Limb (tissue), 2 donors: ENCODE results near the gene GDF7.

Experiments
- DNase-seq, 2 donors: peaks; one replicate each; pipeline ENCODE4 v3.0.0-alpha.2; 2016; ENCODE audit errors: extremely low spot score in 2 of 2

GDF7 gene

DNA sequence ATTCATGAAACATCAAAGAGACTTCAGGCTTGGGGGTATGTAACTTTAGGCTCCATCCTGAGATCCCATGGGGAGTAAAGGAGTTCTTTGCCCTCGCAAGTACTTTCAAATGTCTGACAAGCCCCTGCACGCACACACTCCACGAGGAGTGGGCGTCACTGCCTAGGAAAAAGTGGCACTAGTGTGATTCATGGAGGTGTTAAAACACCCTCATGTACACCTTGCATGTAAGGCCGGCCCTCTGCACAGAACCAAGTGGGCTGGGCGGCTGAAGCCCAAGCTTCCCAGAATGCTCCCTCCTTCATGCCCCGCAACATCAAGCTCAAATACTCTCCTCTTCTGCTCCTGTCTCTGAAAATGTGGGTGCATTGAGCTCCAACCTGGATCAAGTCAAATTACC lies 23.9 kb upstream of the GDF7 start:
- no peak for DNase-seq

DNA sequence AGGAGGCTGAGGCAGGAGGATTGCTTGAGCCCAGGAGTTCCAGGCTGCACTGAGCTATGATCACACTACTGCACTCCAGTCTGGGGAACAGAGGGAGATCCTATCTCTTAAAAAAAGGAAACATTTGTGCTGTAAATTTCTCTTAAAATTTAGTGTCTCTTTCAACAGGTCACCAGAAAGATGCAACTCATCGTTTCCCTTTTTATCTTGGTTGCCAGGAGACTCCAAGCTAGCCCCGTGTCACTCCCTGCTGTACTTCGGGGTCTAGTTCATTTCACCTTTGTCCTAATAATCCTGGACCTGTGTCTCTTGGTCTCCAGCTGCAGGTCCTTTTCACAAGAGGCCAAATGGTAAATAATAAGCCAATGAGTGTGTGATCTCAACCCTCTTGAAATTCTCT lies 23.1 kb upstream of the GDF7 start:
- DNase-seq: no peak

DNA sequence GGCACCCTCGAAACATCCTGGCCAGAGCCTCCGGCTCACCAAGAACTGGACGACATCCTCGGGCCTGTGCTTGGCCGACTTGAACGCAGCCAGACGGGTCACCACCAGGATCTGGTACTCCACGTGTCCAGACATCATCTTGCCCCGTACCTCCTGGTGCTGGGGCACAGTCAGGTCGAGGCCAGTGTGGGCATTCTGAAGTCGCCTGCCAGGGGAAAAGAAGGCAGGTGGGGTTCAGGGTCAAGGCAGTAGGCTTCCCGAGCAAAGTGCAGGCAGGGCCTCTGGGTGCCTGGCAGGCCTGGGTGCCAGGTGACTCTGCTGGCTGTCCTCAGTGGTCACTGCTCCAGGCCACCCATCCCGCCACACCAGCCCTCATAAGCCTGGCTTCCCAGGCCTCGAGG lies 21.6 kb upstream of the GDF7 start:
- no peak for DNase-seq

DNA sequence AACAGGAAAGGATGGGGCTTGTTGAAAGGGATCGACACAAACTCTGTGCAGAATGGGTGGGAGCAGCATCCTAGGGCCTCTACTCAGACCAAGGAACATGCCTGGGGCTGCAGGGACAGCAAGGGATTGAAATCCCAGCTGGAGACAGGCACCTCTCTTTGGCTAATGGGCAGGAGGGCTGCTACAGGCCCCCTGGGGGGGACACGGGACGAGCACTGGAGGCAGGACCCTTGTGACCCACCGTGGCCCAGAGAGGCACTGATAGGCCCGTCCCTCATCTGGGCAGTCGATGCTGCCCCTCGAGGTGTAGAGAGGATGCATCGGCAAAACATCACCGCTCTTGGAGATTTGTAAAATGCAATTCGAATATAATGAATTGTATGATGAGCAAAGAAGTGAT lies 21.2 kb upstream of the GDF7 start:
- no peak for DNase-seq

DNA sequence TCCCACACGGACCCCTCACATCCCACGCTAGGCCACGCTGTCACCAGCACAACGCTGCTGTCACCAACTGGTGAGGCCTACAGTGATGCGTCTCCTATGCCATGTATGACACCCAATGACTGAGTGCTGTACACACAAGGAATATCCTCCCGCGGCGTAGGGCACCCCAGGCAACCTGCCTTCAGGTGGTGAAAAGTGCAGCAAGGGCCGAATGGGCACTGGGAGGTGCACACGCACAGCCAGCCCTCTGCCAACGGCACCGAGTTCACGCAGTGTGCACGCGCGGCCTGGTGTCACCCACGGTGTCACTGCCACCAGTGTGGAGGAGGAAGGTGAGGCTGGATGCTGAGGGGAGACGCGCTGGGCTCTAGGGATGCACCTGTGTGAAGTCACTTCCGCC lies 20.5 kb upstream of the GDF7 start:
- DNase-seq: no peak

DNA sequence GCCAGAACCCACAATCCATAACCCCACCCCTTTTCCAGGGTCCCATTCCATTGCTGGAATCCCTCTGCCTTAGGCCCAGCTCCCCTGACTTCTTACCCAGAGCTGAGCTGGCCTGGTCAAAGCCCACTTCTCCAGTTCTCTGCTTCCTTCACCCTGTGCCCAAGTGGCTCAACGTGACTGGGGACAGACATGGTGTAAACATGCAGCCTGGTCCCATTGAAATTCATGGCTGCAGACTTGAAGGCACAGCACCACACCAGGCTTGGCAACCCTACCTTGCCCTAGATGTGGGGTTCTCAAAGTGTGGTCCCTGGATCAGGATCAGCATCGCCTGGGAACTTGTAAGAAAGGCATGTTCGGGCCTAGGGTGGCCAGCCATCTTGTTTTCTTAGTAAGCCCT lies 19.7 kb upstream of the GDF7 start:
- no peak for DNase-seq

DNA sequence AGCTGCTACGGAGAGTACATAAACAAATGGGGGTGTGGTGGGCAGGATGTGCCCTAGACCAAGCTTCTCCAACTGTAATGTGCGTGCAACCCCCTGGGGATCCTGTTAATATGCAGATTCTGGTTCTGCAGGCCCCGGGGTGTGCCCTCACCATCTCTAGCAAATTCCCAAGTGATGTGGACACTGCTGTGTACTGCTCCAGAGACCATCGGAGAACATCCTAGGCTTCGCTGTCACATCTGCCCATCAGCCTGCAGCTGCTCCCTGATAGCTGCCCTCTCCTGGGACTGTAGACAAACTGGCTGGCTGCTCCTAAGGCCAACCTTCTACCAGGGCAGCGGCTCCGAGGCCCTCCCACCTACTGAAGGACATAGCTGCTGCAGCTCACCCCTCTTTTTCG lies 19.2 kb upstream of the GDF7 start:
- DNase-seq: no peak

DNA sequence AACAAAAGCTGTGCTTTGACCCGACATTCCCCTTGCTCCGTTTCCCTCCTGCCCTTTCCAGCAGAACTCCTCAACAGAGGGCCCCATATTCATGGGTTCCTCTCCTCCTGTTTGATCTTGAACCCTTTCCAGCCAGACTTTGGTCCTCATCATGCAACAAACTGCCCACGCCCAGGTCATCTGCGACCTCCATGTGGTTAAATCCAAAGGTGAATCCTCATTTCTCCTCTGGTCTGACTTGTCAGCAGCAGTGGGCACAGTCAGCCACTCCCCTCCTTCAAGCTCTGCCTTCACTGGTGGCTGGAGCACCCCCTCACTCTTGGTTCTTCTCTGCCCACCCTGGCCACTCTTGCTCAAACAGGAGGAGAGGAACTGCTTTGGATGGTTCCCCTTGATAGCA lies 18.7 kb upstream of the GDF7 start:
- no peak for DNase-seq

DNA sequence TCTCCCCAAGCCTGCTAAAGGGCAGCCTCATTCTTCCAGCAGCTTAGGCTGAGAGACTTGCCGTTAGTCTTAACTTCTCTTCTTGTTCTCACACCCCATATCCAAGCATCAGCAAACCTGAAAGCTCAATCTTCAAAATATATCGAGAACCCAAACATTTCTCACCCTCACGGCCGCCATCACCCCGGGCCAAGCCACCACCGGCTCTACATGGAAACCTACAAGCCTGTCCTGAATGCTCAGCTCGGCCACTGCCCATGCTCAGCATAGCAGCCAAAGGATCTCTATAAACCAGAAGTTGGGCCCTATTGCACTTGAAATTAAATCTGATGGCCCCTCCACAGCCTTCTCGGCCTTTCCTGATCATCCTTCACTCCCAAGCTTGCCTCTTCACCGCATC lies 18.1 kb upstream of the GDF7 start:
- DNase-seq: no peak

DNA sequence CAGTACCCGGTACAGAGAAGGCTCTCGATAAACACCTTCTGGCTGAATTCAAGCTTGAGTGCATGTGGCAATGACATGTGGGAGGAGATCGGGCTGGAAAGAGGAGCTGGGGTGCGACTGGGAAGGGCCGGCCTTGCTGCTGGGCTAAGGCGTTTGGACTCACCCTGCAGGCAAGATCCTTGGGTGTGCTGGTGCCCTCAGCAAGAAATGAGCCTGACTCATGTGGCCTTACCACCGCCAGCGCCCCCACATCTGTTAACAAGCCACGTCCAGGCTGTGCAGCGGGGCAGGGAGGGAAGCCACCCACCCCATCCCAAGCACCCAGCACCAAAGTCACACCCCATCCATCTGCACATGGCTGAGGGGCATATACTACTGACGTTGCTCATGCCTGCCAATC lies 17.4 kb upstream of the GDF7 start:
- no peak for DNase-seq

DNA sequence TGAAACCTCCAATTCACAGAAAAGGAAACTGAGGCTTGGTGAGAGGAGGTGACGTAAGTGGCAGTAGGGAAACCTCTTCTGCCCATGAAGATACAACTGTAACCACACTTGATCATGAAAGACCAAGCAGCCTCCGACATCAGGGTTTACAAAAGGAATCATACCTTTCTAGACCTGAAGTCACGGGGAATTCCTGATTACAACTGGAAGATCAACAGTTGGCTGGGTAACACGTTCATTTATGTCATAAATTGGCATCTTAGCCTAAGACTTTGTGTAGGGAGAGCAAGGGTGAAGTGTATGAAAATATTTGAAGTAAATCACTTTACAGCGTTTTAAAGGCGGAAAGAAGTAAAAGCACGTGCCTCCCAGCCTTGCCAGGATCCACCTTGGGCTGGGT lies 17.0 kb upstream of the GDF7 start:
- DNase-seq: no peak

DNA sequence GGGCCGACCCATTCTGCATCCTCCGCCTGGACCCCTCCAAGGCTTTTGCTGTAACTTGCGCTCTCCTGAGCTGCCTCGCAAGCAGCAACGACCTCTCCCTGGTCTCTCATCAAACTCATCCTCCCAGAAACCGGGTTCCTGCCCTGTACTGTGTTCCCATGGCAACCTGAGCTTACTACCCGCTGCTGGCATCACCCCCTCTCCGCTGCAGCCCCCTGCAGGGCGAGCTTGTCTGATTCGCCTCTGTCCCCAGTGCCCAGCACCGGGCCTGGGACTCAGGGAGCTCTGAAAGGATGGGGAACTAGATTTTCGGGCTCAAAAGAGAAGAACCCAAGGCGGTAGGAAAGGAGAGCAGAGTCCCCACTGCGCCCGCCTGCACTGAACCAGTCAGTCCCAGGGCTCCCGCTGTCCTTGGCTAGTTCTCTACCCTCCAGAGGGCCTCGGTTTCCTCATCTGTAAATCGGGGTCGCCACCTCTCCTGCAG lies 16.5 kb upstream of the GDF7 start:
- no peak for DNase-seq

DNA sequence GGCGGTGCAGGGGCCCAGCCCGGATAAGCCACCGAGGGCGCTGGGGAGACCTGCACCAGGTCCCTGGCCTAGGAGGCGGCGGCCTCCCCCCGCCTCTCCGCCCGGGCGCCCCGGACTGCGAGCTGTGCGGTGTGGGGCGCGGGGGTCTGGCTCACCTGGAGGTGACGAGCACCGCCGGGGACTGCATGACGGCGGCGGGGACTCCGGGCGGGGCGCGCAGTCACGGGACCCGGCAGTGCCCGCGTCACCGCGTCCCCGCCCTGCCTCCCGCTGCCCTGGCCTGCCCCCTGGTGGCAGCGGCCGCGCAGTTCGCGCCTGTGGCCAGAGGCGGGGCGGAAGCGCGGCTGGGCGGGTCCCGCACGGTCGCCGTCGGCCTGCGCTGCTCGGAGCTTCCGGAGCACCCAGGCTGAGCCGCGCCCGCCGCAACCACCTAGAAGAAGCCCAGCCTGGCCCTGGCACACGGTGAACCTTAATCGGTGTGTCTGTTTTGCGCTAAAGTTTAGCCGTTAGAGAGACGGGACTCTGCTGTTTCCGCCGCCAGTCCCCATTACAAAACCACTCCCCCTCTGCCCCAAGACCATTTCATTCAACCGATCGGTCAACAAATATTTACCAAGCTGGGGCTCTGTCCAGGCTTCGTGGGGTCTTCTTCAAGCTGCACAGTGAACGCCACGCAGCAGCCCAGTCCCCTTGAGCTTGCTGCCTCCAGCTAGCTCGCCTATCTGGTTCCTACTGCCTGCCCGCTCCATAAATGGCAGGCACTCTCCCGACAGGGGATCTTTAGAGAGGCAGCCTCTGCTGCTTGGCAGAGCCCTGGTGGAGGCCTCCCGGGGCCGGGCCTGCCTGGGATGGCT lies 15.8 kb upstream of the GDF7 start, which contains the start of gene HS1BP3:
Gene HS1BP3 (minus strand): TSS at position 222 of the 854 bp plus-strand sequence. CDS start 35 bp downstream, at position 187.
- peak; percentile 89 to 94 for DNase-seq

DNA sequence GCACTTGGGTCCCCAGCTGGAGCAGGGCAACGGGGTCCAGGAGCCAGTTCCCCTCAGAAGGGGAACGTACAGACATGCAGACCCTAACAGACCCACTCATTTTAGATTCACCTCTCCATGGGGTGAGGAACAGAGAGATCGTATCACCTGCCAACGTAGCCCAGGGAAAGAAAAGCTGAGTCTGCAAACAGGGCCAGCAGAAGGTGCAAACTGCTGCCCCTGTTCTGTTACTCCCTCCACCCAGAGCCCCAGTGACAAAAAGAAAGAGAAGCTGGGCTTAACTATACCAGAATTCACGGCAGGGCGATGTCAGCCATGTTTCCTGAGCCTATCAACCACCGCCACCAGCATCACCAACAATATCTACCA lies 15.2 kb upstream of the GDF7 start:
- DNase-seq: no peak

DNA sequence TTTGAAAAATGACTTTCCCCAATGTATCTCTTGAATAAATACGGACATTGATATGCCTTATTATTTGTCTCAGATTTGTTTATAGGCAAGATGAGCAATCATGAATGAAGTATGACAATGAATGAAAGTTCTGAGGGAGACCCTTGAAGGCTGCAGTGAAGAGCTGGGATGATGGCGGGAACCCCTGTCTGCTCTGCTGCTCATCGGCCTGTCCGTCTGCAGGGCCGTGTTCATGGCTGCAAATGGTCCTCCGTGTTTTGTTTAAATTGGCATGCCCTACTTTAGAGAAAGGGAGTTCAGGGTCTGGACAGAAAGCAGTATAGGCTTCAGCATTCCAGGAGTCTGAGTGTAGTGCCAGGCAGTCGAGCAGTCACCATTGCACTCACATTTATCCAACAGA lies 14.8 kb upstream of the GDF7 start:
- no peak for DNase-seq

DNA sequence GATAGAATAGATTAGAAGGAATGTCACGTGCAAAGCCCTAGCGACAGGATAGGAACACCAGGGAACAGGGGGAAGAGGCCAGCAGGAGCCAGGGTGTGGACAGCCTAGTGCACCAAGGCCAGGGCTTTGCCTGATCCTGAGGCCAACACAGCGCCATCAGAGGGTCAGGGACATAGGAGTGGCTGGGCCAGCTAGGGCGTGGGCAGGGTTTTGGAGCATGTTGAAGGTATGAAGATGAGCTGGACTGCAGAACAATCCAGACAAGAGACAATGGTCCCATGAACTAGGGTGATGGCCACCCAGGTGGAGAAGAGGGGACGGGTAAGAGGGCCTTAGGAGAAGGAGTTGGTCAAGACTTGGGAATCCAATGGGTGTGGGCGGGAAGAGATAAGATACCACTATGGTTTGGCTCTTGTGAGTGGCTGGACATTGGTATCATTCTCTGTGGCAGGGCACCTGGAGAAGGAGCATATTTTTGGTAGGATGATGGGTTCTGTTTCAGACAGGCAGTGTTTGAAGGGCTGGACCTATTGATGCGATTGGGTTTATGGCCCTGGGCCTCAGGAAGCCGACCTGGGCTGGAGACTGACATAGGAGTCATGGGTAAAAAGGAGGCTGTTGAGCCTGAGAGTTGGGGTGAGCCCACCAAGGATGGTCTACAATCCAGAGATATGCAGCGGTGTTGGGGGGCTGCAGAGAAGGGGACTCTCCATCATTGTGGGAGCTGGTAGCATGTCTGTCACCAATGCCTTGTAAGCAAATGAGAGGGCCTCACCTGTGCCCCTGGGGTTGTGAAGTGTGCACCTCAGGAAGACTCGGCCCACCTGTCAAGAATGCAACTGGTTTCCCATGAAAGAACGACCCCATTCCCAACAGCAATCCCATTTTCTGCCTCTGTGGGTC lies 14.0 kb upstream of the GDF7 start:
- DNase-seq: no peak

DNA sequence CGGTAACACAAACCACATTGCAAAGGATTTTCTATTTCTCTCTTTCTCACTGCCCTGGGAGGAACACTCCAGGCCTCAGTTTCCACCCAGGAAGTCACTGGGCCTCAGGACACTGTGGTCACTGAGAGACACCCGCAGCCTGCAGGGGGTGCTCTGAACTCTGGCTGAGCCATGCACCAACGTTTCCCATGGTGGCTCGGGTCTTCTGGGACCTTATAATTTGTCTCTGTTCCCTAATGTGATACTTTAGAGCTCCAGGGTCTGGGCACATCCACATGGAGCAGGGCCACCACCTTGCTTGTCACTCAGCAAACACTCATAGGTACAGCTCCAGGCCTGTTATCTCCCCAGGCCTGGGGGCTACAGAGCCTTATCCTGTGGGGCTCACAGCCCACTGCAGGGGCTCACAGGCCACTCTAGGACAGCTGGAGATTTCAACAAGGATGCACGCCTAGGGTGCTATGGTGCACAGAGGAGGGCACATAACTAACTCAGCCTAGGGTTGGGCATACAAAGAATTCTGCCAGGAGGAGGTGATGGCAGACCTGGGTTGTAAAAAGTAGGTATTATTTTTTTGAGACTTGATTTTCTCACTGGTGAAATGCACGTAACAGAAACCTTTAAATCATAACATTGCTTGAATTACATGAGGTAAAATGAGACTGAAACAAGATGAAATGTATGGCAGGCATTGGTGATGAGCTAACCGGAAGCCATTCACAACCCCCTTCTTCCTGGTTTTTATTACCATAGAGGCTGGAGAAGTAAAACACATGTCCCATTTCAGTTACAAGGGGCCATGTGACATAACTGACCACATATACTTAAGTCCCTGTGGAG lies 13.0 kb upstream of the GDF7 start:
- DNase-seq: no peak

DNA sequence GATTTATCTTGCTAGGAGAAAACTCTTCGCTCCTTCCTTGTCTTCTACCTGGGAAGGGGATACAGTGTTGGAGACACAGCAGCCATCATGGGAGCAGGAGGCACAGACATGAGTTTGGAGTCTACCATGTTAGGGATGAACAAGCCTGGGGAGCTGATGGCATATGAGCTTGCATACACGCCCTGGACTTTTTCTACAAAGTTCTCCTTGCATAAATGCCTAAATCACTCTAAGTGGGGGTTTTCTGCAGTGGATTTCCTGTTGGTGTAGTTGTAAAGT lies 12.5 kb upstream of the GDF7 start:
- no peak for DNase-seq

DNA sequence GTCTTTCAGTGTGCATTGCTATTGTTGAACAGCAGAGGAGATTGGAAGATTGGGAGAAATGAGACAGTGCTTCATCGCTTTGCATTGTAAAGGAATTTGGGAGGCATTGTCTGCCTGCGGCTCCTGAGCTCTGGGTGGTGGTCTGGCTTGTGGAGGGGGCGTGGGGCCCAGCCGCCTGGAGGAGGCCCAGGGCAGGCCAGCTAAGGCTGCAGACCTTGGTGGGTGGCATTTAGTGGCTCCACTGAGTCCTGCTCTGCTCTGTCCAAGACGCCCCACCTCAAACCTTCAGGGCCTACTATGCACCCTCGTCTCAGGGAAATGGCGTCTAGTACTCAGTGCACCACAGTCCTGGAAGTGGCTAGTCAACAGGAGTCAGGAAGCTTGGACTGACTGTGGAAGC lies 10.4 kb upstream of the GDF7 start:
- DNase-seq: no peak

DNA sequence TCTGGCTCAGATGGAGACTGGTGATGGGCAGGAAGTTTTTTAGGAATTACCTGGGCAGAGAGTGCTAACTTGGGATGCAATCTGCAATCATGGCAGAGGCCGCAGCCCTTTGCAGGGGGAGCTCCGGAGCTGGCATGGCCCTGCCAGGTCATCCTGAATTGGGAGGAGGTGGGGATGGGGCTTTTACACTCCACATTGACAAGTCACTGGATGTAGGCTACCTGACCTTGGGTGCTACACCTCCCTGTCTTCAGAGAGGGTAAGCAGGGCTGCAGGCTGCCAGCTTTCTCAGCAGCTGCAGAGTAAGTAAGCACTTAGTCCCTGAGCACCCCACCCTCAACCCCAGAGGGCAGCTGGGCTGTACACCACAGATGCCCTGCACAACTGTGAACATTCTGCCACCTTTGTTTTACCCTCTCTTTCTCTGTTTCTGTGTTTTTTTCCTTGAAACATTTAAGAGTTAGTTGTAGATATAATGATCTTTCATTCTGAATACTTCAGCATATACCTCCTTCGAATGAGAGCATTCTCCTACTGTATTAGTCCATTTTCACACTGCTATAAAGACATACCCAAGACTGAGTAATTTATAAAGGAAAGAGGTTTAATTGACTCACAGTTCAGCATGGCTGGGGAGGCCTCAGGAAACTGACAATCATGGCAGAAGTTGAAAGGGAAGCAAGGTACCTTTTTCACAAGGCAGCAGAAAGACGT lies 9.3 kb upstream of the GDF7 start:
- no peak for DNase-seq
